GM12875 (cell line): ENCODE measurements around the gene ZNF396.

Experiments used
- H3K4me3 ChIP-seq: one replicate; pipeline ENCODE4 v1.5.1; 2011; ENCODE audit warnings: low read depth, low read length, control low read depth
- CTCF ChIP-seq: IDR thresholded peaks from 2 replicates; pipeline ENCODE4 v1.5.1; 2011; ENCODE audit warnings: low read depth, mild to moderate bottlenecking, control low read depth, inconsistent platforms, low read length, moderate library complexity, borderline replicate concordance; ENCODE audit not compliant: insufficient read depth

ZNF396 gene

GRCh38 chr18:35352778-35353177 lies 24.4 kb downstream of the ZNF396 start:
- no peak for TF ChIP-seq CTCF
- no peak overlapping the region for H3K4me3 ChIP-seq

GRCh38 chr18:35352283-35352682 lies 24.9 kb downstream of the ZNF396 start:
- no peak overlapping the region for H3K4me3 ChIP-seq
- no peak for TF ChIP-seq CTCF

GRCh38 chr18:35348001-35348400 lies 29.1 kb downstream of the ZNF396 start:
- no peak for TF ChIP-seq CTCF
- H3K4me3 ChIP-seq: no peak overlapping the region

GRCh38 chr18:35345950-35346349 lies 31.2 kb downstream of the ZNF396 start:
- H3K4me3 ChIP-seq: no peak overlapping the region
- no peak for TF ChIP-seq CTCF

GRCh38 chr18:35345460-35345921 lies 31.6 kb downstream of the ZNF396 start:
- no peak overlapping the region for H3K4me3 ChIP-seq
- no peak for TF ChIP-seq CTCF

- no peak for TF ChIP-seq CTCF
- H3K4me3 ChIP-seq: peak overlapping the region; percentile 96
Observed at GRCh38 chr18:35344736-35345459, 32.2 kb downstream of the ZNF396 start.
